AG08395 (cell line): ENCODE results near the gene ARL5C.
"Not testable (repeated sequence)": the region's sequence is repeated elsewhere in the genome, so short reads cannot be mapped to it uniquely, and the experiment has no call there.

Experiments used
- DNase-seq: peaks from one replicate; pipeline ENCODE4 v3.0.0; 2012; ENCODE audit warnings: mixed read lengths, low spot score

The ARL5C gene

GRCh38 chr17:39141294-39141693, 24.7 kb downstream of the ARL5C start:
- DNase-seq, result no peak

- no peak for DNase-seq
These were observed 26.4 kb downstream of the ARL5C start for GRCh38 chr17:39139561-39139960.

GRCh38 chr17:39139161-39139511, 26.8 kb downstream of the ARL5C start:
- peak; percentile 94 for DNase-seq

- DNase-seq, result no peak
These were observed 27.4 kb downstream of the ARL5C start for GRCh38 chr17:39138431-39139160.

- DNase-seq, result no peak
These were observed 31.1 kb downstream of the ARL5C start for GRCh38 chr17:39134878-39135277.

- DNase-seq, result peak; percentile 93
These were observed 33.8 kb downstream of the ARL5C start for GRCh38 chr17:39132192-39132610.

- no peak for DNase-seq
These were observed 34.3 kb downstream of the ARL5C start for GRCh38 chr17:39131616-39132015.

- DNase-seq, result no peak
These were observed 35.8 kb downstream of the ARL5C start for GRCh38 chr17:39130205-39130604.

GRCh38 chr17:39129544-39129943, 36.4 kb downstream of the ARL5C start:
- DNase-seq, result not testable (repeated sequence)

GRCh38 chr17:39126436-39126835, 39.5 kb downstream of the ARL5C start:
- DNase-seq, result no peak

- DNase-seq, result no peak
These were observed 40.7 kb downstream of the ARL5C start for GRCh38 chr17:39125143-39125875.

- DNase-seq, result no peak
These were observed 42.3 kb downstream of the ARL5C start for GRCh38 chr17:39123627-39124026.

GRCh38 chr17:39122991-39123390, 43.0 kb downstream of the ARL5C start:
- DNase-seq, result no peak

- DNase-seq, result not testable (repeated sequence)
These were observed 44.0 kb downstream of the ARL5C start for GRCh38 chr17:39121919-39122318.

GRCh38 chr17:39118674-39119419, 47.1 kb downstream of the ARL5C start:
- DNase-seq, result no peak

- no peak for DNase-seq
These were observed 49.7 kb downstream of the ARL5C start for GRCh38 chr17:39116224-39116623.

GRCh38 chr17:39115135-39115534, 50.8 kb downstream of the ARL5C start:
- peak; percentile 72 for DNase-seq

GRCh38 chr17:39114723-39115122, 51.2 kb downstream of the ARL5C start:
- DNase-seq, result peak; percentile 69

GRCh38 chr17:39113871-39114270, 52.1 kb downstream of the ARL5C start:
- DNase-seq, result no peak

GRCh38 chr17:39110435-39111136, 55.4 kb downstream of the ARL5C start:
- DNase-seq, result no peak

- no peak for DNase-seq
These were observed 57.2 kb downstream of the ARL5C start for GRCh38 chr17:39108461-39109375.
